Measurements from ENCODE around the gene ITGB2.

ITGB2 gene

DNA sequence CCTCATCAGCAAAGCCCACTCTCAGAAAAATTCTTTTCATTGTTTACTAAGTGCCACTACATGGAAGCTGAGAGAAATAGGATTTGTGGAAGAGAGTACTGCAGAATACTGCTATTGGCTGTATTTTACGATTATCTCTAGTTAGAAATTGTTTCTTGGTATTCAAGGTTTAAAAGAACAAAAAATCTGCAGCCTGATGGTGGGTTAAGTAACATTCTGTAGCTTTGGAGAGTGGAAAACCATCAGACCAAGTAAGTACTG lies 74.5 kb downstream of the ITGB2 start:
- Histone ChIP-seq H3K9me2 (ENCODE audit: low read depth, low read length) (no peaks in the 10 kb centered on the region), H3K27me3 (ENCODE audit: insufficient read depth, low read length) (peaks cover 4% of the 10 kb centered on the region; the same call in 1 of the 2 replicates), H2AFZ (ENCODE audit: low read length) (no peak overlapping the region), H3K36me3 (ENCODE audit: insufficient read depth, low read length) (peaks cover 21% of the 10 kb centered on the region), H3K4me3 (ENCODE audit: low read depth, low read length, poor library complexity, severe bottlenecking) (peak overlapping the region; percentile 23), H3K27ac (ENCODE audit: low read depth, low read length, poor library complexity, severe bottlenecking) (no peak overlapping the region), H4K20me1 (ENCODE audit: insufficient read depth, low read length) (no peaks in the 10 kb centered on the region), H3F3A (ENCODE audit: insufficient read depth, low read length) (no peaks in the 10 kb centered on the region), H3K9ac (ENCODE audit: low read length) (no peak overlapping the region), H3K9me3 (ENCODE audit: low read length) (no peaks in the 10 kb centered on the region), H3K79me2 (ENCODE audit: insufficient read depth, low read length) (no peaks in the 10 kb centered on the region), H3K4me1 (ENCODE audit: insufficient read depth, low read length, severe bottlenecking) (peaks cover 12% of the 10 kb centered on the region), H3K4me2 (ENCODE audit: low read length) (peak overlapping the region; percentile 51)
- TF ChIP-seq CTCF (IDR thresholded peaks at IDR 0.05; ENCODE audit: low read length): no peak
- no peak for TF ChIP-seq EZH2 (IDR thresholded peaks at IDR 0.05; ENCODE audit: borderline replicate concordance, low read length)

DNA sequence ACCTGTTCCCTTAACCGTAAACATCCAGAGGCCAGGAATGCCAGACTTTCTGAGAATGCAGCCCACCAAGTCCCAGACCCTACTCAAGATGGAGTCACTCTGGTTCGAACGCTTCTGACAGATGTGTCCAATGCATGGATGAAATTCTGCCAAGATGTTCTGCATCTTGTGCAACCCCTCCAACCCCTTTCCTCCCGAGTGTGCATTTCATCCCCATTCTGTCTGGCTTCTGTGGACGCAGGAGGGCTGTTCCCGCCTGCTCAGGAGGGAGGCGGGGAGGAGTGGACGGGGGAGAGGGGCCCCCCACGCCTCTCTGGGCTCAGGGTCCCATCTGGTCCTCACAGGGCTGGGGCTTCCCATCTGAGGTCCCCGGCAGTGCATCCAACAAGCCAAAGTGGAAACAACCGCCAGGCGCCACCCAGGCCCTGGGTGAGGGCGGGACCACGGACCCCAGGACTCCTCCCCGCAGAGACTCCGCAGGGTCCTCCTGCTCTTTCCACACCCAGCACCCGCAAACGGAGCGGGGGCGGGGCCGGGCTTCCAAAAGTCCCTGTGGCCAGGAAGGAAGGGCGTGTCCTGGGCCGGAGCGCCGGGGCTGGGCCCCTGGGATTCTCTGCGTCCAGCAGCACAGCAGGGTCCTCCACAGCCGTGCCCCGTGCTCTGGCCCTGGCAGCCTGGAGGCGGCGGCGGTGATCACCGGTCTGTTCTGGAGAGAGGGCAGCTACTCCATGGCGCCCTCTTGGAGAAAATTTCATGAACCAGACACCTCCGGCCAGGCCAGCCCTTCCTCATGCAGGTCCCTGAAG lies 75.1 kb downstream of the ITGB2 start:
- Histone ChIP-seq H4K20me1 (ENCODE audit: insufficient read depth, low read length) (no peaks in the 10 kb centered on the region), H3K4me1 (ENCODE audit: insufficient read depth, low read length, severe bottlenecking) (peaks cover 12% of the 10 kb centered on the region), H3K79me2 (ENCODE audit: insufficient read depth, low read length) (no peaks in the 10 kb centered on the region), H3K4me3 (ENCODE audit: low read depth, low read length, poor library complexity, severe bottlenecking) (peak overlapping the region; percentile 23), H3K9ac (ENCODE audit: low read length) (no peak overlapping the region), H3K9me2 (ENCODE audit: low read depth, low read length) (no peaks in the 10 kb centered on the region), H2AFZ (ENCODE audit: low read length) (no peak overlapping the region), H3K27me3 (ENCODE audit: insufficient read depth, low read length) (peaks cover 4% of the 10 kb centered on the region; the same call in 1 of the 2 replicates), H3K9me3 (ENCODE audit: low read length) (no peaks in the 10 kb centered on the region), H3K4me2 (ENCODE audit: low read length) (peak overlapping the region; percentile 51), H3F3A (ENCODE audit: insufficient read depth, low read length) (no peaks in the 10 kb centered on the region), H3K27ac (ENCODE audit: low read depth, low read length, poor library complexity, severe bottlenecking) (no peak overlapping the region), H3K36me3 (ENCODE audit: insufficient read depth, low read length) (peaks cover 16% of the 10 kb centered on the region)
- no peak for TF ChIP-seq EZH2 (IDR thresholded peaks at IDR 0.05; ENCODE audit: borderline replicate concordance, low read length)
- TF ChIP-seq CTCF (IDR thresholded peaks at IDR 0.05; ENCODE audit: low read length): peak; percentile 61

- no peak overlapping the region for H3K4me3 ChIP-seq (ENCODE audit: low read depth, low read length, poor library complexity, severe bottlenecking)
- no peak overlapping the region for H3K9ac ChIP-seq (ENCODE audit: low read length)
- peaks cover 12% of the 10 kb centered on the region for H3K4me1 ChIP-seq (ENCODE audit: insufficient read depth, low read length, severe bottlenecking)
- H3K4me2 ChIP-seq (ENCODE audit: low read length): no peak overlapping the region
- H2AFZ ChIP-seq (ENCODE audit: low read length): no peak overlapping the region
- no peaks in the 10 kb centered on the region for H3K9me2 ChIP-seq (ENCODE audit: low read depth, low read length)
- H3K79me2 ChIP-seq (ENCODE audit: insufficient read depth, low read length): no peaks in the 10 kb centered on the region
- peaks cover 2% of the 10 kb centered on the region for H3K36me3 ChIP-seq (ENCODE audit: insufficient read depth, low read length)
- TF ChIP-seq CTCF (IDR thresholded peaks at IDR 0.05; ENCODE audit: low read length): no peak
- no peak overlapping the region for H3K27ac ChIP-seq (ENCODE audit: low read depth, low read length, poor library complexity, severe bottlenecking)
- H3F3A ChIP-seq (ENCODE audit: insufficient read depth, low read length): no peaks in the 10 kb centered on the region
- H4K20me1 ChIP-seq (ENCODE audit: insufficient read depth, low read length): no peaks in the 10 kb centered on the region
- no peaks in the 10 kb centered on the region for H3K9me3 ChIP-seq (ENCODE audit: low read length)
- H3K27me3 ChIP-seq (ENCODE audit: insufficient read depth, low read length): peaks cover 4% of the 10 kb centered on the region; the same call in 1 of the 2 replicates
Measured at GRCh38 chr21:44844256-44844655, 76.4 kb downstream of the ITGB2 start.

Data from OCI-LY1 (cell line).